CD4-positive, alpha-beta T cell (primary cell): ENCODE results near the gene SCAF1. TPM values are rescaled to one million over a fixed set of nuclear protein-coding genes. Genes with fewer than 3 reads are reported as not detected.

ENCODE experiments used
- ATAC-seq: fragments of 200-7000 bp; cut with Tn5 transposase; one replicate; pipeline ENCODE4 v1.10.0; 2022; ENCODE audit warnings: mild to moderate bottlenecking; ENCODE audit not compliant: poor library complexity
- CTCF ChIA-PET: fragments of 350-600 bp; sonication (Branson Sonifier 250); formaldehyde crosslinking; loops from one replicate; lab custom pipeline; 2021; ENCODE audit warnings: antibody characterized with exemption, inconsistent platforms; lab: Charles Lee
- POLR2A ChIA-PET: fragments of 350-600 bp; sonication (Branson Sonifier 250); formaldehyde crosslinking; loops from one replicate; lab custom pipeline; 2021; ENCODE audit warnings: antibody characterized with exemption, inconsistent platforms; lab: Charles Lee
- DNase-seq, 14 experiments: peaks; one replicate each; pipeline ENCODE4 v3.0.0-alpha.2; 2013 to 2020; ENCODE audit warnings: mixed read lengths in 2 of 14
- H3K27ac ChIP-seq, 2 donors: one replicate each; pipeline versions ENCODE4 v1.5.1 to v1.7.0; 2013; ENCODE audit warnings: low read length in 2 of 2, low read depth in 1 of 2, mild to moderate bottlenecking in 1 of 2
- H3K27me3 ChIP-seq, 2 experiments: 1 replicate in 1 of 2; 2 replicates in 1 of 2; pipeline versions ENCODE4 v1.6.1 to v1.7.0; 2013; ENCODE audit warnings: low read length in 2 of 2, control low read depth in 1 of 2, mild to moderate bottlenecking in 1 of 2, moderate library complexity in 1 of 2; ENCODE audit not compliant: insufficient read depth in 2 of 2, control insufficient read depth in 1 of 2
- H3K36me3 ChIP-seq: one replicate; pipeline ENCODE4 v1.6.1; 2013; ENCODE audit warnings: low read length, control low read depth; ENCODE audit not compliant: insufficient read depth
- H3K4me1 ChIP-seq: one replicate; pipeline ENCODE4 v1.6.1; 2013; ENCODE audit warnings: low read length, control low read depth; ENCODE audit not compliant: insufficient read depth
- H3K4me3 ChIP-seq: one replicate; pipeline ENCODE4 v1.5.1; 2013; ENCODE audit warnings: mild to moderate bottlenecking, low read length, moderate library complexity
- H3K9me3 ChIP-seq, 2 experiments: 1 replicate in 1 of 2; 2 replicates in 1 of 2; pipeline versions ENCODE4 v1.6.1 to v1.7.0; 2013; ENCODE audit warnings: low read length in 2 of 2, mild to moderate bottlenecking in 2 of 2, control low read depth in 1 of 2, moderate library complexity in 1 of 2; ENCODE audit not compliant: control insufficient read depth in 1 of 2, insufficient read depth in 1 of 2
- H3K27ac Mint-ChIP-seq: one replicate; pipeline ENCODE4 v1.8.0; 2020; ENCODE audit warnings: mixed read lengths
- H3K27me3 Mint-ChIP-seq: one replicate; pipeline ENCODE4 v1.8.0; 2021; ENCODE audit warnings: mixed read lengths
- H3K36me3 Mint-ChIP-seq: one replicate; pipeline ENCODE4 v1.8.0; 2021; ENCODE audit warnings: low read depth, mixed read lengths
- H3K4me1 Mint-ChIP-seq: one replicate; pipeline ENCODE4 v1.8.0; 2021; ENCODE audit warnings: low read depth, mixed read lengths
- H3K4me3 Mint-ChIP-seq: one replicate; pipeline ENCODE4 v1.8.0; 2020; ENCODE audit warnings: mild to moderate bottlenecking, mixed read lengths
- H3K9me3 Mint-ChIP-seq: one replicate; pipeline ENCODE4 v1.8.0; 2020; ENCODE audit warnings: mixed read lengths
- intact Hi-C, 2 experiments: fragments of 100-400 bp; cut with DNase I in 1 of 2; cut with micrococcal nuclease in 1 of 2; formaldehyde crosslinking; loops; one replicate each; pipeline versions ENCODE4 v1.15.1 to v1.9.0; 2023 to 2025; cut with DNase I, micrococcal nuclease
- total RNA-seq, 174 experiments: library from RNA in 2 of 174; stranded (reverse) in 2 of 174; gene quantifications; one replicate each; pipeline ENCODE4 v1.2.3 and lab custom pipeline; 2021 to 2026
- TF ChIP-seq, protein P1 (sequence below): fragments of 200-600 bp; IDR thresholded peaks from one replicate; pipeline ENCODE4 v1.8.0; 2022; ENCODE audit warnings: antibody characterized with exemption, mild to moderate bottlenecking

Gene SCAF1
- total RNA-seq, 2 experiments from 2014 or later, result 30.6 to 34.8 TPM

DNA sequence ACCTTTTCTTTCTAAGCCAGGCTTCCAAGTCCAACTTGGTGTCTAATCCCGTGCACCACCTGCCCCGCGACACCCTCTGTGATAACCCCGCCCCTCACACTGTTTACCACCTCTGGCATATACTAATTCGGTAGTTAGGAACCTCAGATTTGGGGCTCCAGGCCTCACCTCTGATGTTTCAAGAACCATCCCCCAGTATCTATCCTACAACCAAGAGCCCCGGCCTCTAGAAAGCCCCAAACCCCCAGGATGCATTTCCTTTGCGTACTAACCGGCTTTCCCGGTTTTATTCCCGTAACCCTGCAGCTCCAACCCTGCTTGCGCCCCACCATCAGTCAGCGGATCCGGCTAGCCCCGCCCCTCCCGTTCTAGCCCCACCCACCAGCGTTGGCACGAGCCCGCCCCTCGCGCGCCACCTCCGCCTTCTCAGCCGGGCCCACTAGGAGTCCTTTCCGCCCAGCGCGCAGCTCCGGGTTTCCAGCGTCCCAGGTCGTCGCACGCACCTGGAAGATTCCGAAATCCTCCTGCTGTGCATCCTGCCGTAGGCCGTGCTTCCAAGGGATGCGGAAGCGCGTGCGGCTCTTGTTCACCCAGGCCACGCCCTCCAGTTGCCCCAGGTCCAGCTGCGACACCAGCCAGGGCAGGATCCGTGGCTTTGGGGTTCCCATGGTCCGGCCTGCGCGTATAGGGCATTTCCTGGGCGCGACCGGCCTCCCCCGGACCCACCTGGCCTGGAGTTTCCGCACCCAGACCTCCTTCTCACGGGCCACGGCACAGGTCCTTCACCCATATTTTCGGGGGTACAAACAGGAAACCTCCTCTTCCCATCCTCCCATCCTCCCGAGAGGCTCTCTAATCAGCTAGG, 22.4 kb downstream of the SCAF1 start:
- DNase-seq, result peak; percentile 86 to 97 (median 94)
- Histone ChIP-seq H3K4me1 (peaks cover 48% of the 10 kb centered on the region), H3K4me3 (peak overlapping the region; percentile 62), H3K27ac (peak overlapping the region; percentile 51 to 90), H3K9me3 (no peaks in the 10 kb centered on the region), H3K36me3 (peaks cover 34% of the 10 kb centered on the region), H3K27me3 (no peaks in the 10 kb centered on the region)
- ATAC-seq, result peak; percentile 69
- H3K27ac Mint-ChIP-seq, result peak overlapping the region; percentile 88
- H3K27me3 Mint-ChIP-seq, result no peaks in the 10 kb centered on the region
- TF ChIP-seq, protein P1, sequence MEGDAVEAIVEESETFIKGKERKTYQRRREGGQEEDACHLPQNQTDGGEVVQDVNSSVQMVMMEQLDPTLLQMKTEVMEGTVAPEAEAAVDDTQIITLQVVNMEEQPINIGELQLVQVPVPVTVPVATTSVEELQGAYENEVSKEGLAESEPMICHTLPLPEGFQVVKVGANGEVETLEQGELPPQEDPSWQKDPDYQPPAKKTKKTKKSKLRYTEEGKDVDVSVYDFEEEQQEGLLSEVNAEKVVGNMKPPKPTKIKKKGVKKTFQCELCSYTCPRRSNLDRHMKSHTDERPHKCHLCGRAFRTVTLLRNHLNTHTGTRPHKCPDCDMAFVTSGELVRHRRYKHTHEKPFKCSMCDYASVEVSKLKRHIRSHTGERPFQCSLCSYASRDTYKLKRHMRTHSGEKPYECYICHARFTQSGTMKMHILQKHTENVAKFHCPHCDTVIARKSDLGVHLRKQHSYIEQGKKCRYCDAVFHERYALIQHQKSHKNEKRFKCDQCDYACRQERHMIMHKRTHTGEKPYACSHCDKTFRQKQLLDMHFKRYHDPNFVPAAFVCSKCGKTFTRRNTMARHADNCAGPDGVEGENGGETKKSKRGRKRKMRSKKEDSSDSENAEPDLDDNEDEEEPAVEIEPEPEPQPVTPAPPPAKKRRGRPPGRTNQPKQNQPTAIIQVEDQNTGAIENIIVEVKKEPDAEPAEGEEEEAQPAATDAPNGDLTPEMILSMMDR, result no peak
- intact Hi-C loops, result loop anchor here (1.0 to 10.0 kb wide), 6 partner anchors 14 to 1410 kb away; partner anchors contain the start of genes CARD8 (in 1 of the 2), PRR12 (in 1 of the 2), RRAS (in 1 of the 2) and SCAF1 (in 1 of the 2)
- CTCF ChIA-PET, result interaction anchor here (1.1 to 1.8 kb wide), 5 partner anchors 12 to 191 kb away, joined by 3 to 7 read pairs (median 5); no protein-coding TSS in a partner anchor
- peaks cover 36% of the 10 kb centered on the region for H3K36me3 Mint-ChIP-seq
- H3K4me3 Mint-ChIP-seq, result peak overlapping the region; percentile 95
- POLR2A ChIA-PET, result interaction anchor here (0.6 to 6.7 kb wide), 18 partner anchors 8 to 699 kb away, joined by 3 to 125 read pairs (median 4); partner anchors contain the start of genes FUZ, NOSIP, PIH1D1 and PRMT1
- H3K4me1 Mint-ChIP-seq, result peaks cover 18% of the 10 kb centered on the region
- no peaks in the 10 kb centered on the region for H3K9me3 Mint-ChIP-seq

DNA sequence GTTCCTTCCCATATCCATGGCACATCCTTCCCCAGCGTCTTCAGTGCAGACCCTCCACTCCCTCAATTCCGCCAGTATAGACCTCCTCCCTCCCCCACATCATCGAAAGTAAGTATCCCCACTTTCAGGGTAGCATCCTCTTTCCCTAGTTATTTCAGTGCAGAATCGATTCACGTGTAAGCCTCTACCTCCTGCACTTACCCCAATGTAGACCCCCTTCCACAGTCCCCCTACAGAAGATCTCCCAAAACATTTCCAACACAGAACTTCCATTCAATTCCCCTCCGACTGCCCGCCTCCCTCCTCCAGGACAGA, 23.0 kb downstream of the SCAF1 start:
- peaks cover 34% of the 10 kb centered on the region for H3K36me3 Mint-ChIP-seq
- H3K27ac Mint-ChIP-seq, result peak overlapping the region; percentile 88
- DNase-seq, result peak in 1 of 14 experiments; percentile 32
- TF ChIP-seq, protein P1, result no peak
- intact Hi-C loops, result loop anchor here (1.0 to 10.0 kb wide), 5 partner anchors 13 to 1410 kb away; partner anchors contain the start of genes CARD8 (in 1 of the 2), PRR12 (in 1 of the 2) and SCAF1 (in 1 of the 2)
- H3K27me3 Mint-ChIP-seq, result no peaks in the 10 kb centered on the region
- Histone ChIP-seq H3K9me3 (no peaks in the 10 kb centered on the region), H3K27me3 (no peaks in the 10 kb centered on the region), H3K4me1 (peaks cover 44% of the 10 kb centered on the region), H3K36me3 (peaks cover 29% of the 10 kb centered on the region), H3K27ac (peak overlapping the region; percentile 51 to 90), H3K4me3 (peak overlapping the region; percentile 62)
- no peaks in the 10 kb centered on the region for H3K9me3 Mint-ChIP-seq
- peaks cover 18% of the 10 kb centered on the region for H3K4me1 Mint-ChIP-seq
- ATAC-seq, result no peak
- ChIA-PET CTCF (interaction anchor here (0.9 to 1.8 kb wide), 4 partner anchors 11 to 191 kb away, joined by 3 to 7 read pairs (median 4); no protein-coding TSS in a partner anchor), POLR2A (interaction anchor here (0.7 to 6.7 kb wide), 11 partner anchors 9 to 213 kb away, joined by 4 to 125 read pairs (median 8); partner anchors contain the start of genes FUZ, NOSIP, PIH1D1 and PRMT1)
- H3K4me3 Mint-ChIP-seq, result peak overlapping the region; percentile 95

DNA sequence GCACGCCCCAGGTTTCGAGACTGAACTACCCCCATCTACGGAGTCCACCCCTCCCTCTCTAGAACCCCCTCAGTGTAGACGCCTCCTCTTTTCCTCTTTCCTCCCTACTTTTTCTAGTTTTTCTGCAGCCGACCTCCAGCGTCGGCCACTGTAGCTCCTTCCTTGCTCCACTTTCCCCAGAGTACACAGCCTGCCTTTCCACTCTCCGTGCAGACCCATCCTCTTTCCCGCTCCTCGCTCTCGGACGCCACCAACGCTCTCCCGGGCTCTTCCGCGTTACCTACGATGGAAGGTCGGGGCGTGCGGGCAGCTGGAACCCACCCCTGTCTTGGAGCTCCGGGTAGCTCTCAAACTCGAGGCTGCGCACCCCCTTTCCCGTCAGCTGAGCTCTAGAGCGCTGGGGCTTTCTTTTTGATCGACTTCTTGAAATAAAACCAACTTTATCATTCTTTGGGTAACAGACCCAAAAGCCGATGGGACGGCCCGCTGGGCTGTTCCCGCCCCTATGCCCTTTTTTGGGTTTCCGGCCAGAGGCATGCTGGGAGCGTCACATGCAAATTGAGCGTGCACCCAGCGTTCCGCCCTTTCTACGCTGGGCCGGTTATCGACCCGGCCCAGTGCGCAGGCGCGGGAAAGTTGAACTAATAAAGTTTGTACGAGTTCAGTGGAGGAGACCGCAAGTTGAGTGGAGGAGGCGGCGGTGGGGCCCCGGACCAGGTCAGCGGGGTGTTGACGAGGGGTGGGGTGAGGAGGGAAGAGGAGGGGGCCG, 23.5 kb downstream of the SCAF1 start, which contains the start of the genes BCL2L12 and IRF3:
BCL2L12 (plus strand) TSS at position 583 of the 769 bp plus-strand sequence. CDS start 760 bp downstream, outside the sequence.
IRF3 (minus strand) TSS at position 507 of the 769 bp plus-strand sequence. CDS start 1,019 bp downstream, outside the sequence.
- H3K4me1 Mint-ChIP-seq, result peaks cover 18% of the 10 kb centered on the region
- H3K36me3 Mint-ChIP-seq, result peaks cover 29% of the 10 kb centered on the region
- peaks cover 25% of the 10 kb centered on the region for H3K36me3 ChIP-seq
- no peaks in the 10 kb centered on the region for H3K27me3 Mint-ChIP-seq
- H3K27me3 ChIP-seq, result no peaks in the 10 kb centered on the region
- ChIA-PET CTCF (interaction anchor here (0.8 to 1.6 kb wide), 4 partner anchors 13 to 192 kb away, joined by 3 to 4 read pairs (median 4); no protein-coding TSS in a partner anchor), POLR2A (interaction anchor here (0.9 to 6.7 kb wide), 10 partner anchors 10 to 214 kb away, joined by 4 to 125 read pairs (median 9); partner anchors contain the start of genes FUZ, NOSIP, PIH1D1 and PRMT1)
- peak; percentile 99 to 100 (median 99) for DNase-seq
- H3K9me3 ChIP-seq, result no peaks in the 10 kb centered on the region
- H3K4me3 Mint-ChIP-seq, result peak within 1 kb of the TSS; percentile 95
- H3K9me3 Mint-ChIP-seq, result no peaks in the 10 kb centered on the region
- H3K27ac Mint-ChIP-seq, result peak within 1 kb of the TSS; percentile 88
- peak within 1 kb of the TSS; percentile 62 for H3K4me3 ChIP-seq
- TF ChIP-seq, protein P1, result no peak
- intact Hi-C loops, result loop anchor here (1.0 to 10.0 kb wide), 6 partner anchors 10 to 1411 kb away; partner anchors contain the start of genes CARD8 (in 1 of the 2), PRR12 (in 1 of the 2) and SCAF1 (in 1 of the 2)
- peaks cover 44% of the 10 kb centered on the region for H3K4me1 ChIP-seq
- ATAC-seq, result peak; percentile 78
- peak within 1 kb of the TSS; percentile 57 to 90 for H3K27ac ChIP-seq
